ENCODE measurements around the gene RRP1B.

- no peak for TF ChIP-seq POLR2A (IDR thresholded peaks at IDR 0.05)
- no peak for TF ChIP-seq CTCF (IDR thresholded peaks at IDR 0.05)
Observed at GRCh38 chr21:43637530-43638158, 21.7 kb upstream of the RRP1B start.

Measured in right lobe of liver (tissue), 4 donors.